ENCODE results near the gene UPF1. TPM values are rescaled to one million over a fixed set of nuclear protein-coding genes. Genes with fewer than 3 reads are reported as not detected.

UPF1 gene
- total and polyA plus RNA-seq, 8 donors: 26.3 to 54.4 (median 37.5) TPM

GRCh38 chr19:18875726-18876125, 44.0 kb downstream of the UPF1 start:
- Histone ChIP-seq H3K27ac (no peak overlapping the region), H3K4me1 (no peaks in the 10 kb centered on the region), H3K4me3 (no peak overlapping the region), H3K9me3 (no peaks in the 10 kb centered on the region), H3K27me3 (no peaks in the 10 kb centered on the region), H3K36me3 (no peaks in the 10 kb centered on the region)
- intact Hi-C loops (cut with DNase I): no loop called here
- ATAC-seq (no peak), DNase-seq (no peak), FAIRE-seq (no peak)
- 93% methylated on average over 5 of the region's 5 CpGs for WGBS, 2 donors
- TF ChIP-seq CTCF (IDR thresholded peaks at IDR 0.05): no peak

- H3K27ac ChIP-seq: no peak overlapping the region
- 93% methylated on average over 7 of the region's 7 CpGs for whole genome bisulfite sequencing, 2 donors
Observed at GRCh38 chr19:18876865-18877264, 45.1 kb downstream of the UPF1 start.

GRCh38 chr19:18878058-18878797, 46.5 kb downstream of the UPF1 start:
- no peaks in the 10 kb centered on the region for H3K4me1 ChIP-seq
- no peaks in the 10 kb centered on the region for H3K9me3 ChIP-seq
- peak in 1 of 6 donors; percentile 59 for DNase-seq
- no peaks in the 10 kb centered on the region for H3K36me3 ChIP-seq
- H3K4me3 ChIP-seq: no peak overlapping the region
- no peak for FAIRE-seq
- peak in 1 of 4 donors; percentile 6 for ATAC-seq
- H3K27ac ChIP-seq: no peak overlapping the region
- no peaks in the 10 kb centered on the region for H3K27me3 ChIP-seq
- WGBS, 2 donors: 74 to 81% methylated on average over 25 of the region's 25 CpGs
- intact Hi-C loops (cut with DNase I): no loop called here
- TF ChIP-seq CTCF (IDR thresholded peaks at IDR 0.05): no peak

More at GRCh38 chr19:18876865-18877264, 45.1 kb downstream of the UPF1 start:
- ATAC-seq: no peak
- H3K27me3 ChIP-seq: no peaks in the 10 kb centered on the region
- DNase-seq: no peak
- no peak overlapping the region for H3K4me3 ChIP-seq
- TF ChIP-seq CTCF (IDR thresholded peaks at IDR 0.05): no peak
- H3K4me1 ChIP-seq: no peaks in the 10 kb centered on the region
- intact Hi-C loops (cut with DNase I): no loop called here
- no peak for FAIRE-seq
- no peaks in the 10 kb centered on the region for H3K36me3 ChIP-seq
- H3K9me3 ChIP-seq: no peaks in the 10 kb centered on the region

GRCh38 chr19:18878858-18879578, 47.3 kb downstream of the UPF1 start:
- FAIRE-seq: no peak
- peak in 2 of 4 donors; percentile 12 to 18 for ATAC-seq
- Histone ChIP-seq H3K9me3 (no peaks in the 10 kb centered on the region), H3K27me3 (no peaks in the 10 kb centered on the region), H3K27ac (no peak overlapping the region), H3K36me3 (no peaks in the 10 kb centered on the region), H3K4me3 (no peak overlapping the region), H3K4me1 (no peaks in the 10 kb centered on the region)
- TF ChIP-seq CTCF (IDR thresholded peaks at IDR 0.05): no peak
- DNase-seq: peak in 1 of 6 donors; percentile 72
- intact Hi-C loops (cut with DNase I): no loop called here
- 73 to 81% methylated on average over 33 to 34 of the region's 34 CpGs for WGBS, 2 donors

All from pancreas (tissue), 10 donors.